GM18907 (cell line): Measurements from ENCODE around the gene TULP1.

Experiments
- ATAC-seq: cut with Tn5 transposase; IDR thresholded peaks from one replicate; pipeline ENCODE4 v1.9.1; 2021; ENCODE audit warnings: mild to moderate bottlenecking, moderate library complexity; ENCODE audit not compliant: unreplicated experiment

The TULP1 gene

DNA sequence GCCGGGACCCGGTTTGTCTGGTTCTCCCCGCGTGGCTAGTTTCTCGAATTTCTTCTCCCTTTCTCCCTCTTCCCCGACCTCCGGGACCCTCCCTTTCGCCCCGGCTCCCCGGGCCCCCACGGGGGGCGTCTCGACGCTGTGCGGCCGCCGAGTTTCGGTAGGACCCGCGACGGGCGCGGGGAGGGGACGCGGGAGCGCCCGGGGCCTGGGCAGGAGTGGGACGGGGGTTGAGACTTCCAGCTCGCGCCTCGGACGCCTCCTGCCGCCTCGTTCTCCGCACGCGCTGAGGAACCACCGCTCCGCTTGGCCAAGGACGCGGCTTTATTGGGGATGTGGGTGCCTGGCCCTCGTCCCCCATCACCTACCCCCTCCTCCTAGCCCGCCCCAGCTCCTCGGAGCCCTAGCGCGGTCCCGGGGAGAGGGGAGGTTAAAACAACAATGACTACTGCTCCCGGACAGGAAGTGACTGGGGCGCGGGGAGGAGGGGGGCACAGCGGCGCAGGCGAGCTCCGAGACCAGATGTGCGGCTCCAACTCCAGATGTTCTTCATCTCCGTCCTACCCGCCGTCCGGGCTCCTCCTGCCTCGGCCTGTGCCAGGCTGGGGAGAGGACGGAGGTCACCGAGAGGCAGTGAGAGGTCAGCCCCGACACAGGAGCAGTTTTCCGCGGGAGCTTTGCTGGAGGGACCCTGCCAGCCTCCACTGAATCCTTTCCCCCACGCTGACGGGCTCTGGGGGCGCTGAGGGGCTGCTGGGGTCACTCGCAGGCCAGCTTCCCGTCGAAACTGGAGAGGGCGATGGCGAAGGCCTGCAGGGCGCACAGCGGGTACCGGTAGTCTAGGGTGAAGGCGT is 14.9 kb downstream of the TULP1 start:
- ATAC-seq = no peak

DNA sequence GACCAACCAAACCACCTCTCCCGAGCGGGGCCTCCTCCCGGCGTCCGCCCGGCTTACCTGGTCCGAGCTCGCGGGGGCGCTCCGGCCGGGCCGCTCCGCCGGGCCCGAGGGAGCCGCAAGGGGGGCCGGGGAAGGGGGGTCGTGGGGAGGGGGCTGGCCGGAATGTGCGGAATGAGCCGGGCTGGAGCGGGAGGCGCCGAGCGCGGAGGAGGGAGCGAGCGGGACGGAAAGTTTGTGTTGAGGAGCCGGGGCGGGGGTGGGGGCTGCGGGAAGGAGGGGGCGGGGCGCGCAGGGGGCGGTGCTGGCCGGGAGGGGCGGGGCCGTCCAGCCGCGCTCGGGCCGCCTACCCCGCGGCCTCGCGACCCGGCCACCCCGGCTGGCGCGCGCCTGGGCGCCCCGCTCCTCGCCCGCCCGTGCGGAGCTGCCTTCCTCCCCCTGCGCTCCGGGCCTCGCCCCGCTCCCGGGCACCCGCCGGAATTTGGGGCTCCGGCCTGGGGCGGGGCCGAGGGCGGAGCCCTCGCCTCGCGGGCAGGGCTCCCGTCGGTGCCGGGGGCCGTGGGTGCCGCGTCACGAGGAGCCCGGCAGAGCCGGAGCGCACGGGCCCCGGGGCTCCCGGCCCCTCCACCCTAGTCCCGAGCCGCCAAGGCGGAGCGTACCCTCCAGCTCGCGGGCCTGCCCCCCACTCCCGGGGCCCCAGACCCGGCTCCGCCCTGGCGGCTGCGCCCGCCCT is 15.7 kb downstream of the TULP1 start, which contains the start of gene TEAD3:
Gene TEAD3, minus strand, starts transcription at position 239 of the 730 bp plus-strand sequence.
- ATAC-seq = no peak

DNA sequence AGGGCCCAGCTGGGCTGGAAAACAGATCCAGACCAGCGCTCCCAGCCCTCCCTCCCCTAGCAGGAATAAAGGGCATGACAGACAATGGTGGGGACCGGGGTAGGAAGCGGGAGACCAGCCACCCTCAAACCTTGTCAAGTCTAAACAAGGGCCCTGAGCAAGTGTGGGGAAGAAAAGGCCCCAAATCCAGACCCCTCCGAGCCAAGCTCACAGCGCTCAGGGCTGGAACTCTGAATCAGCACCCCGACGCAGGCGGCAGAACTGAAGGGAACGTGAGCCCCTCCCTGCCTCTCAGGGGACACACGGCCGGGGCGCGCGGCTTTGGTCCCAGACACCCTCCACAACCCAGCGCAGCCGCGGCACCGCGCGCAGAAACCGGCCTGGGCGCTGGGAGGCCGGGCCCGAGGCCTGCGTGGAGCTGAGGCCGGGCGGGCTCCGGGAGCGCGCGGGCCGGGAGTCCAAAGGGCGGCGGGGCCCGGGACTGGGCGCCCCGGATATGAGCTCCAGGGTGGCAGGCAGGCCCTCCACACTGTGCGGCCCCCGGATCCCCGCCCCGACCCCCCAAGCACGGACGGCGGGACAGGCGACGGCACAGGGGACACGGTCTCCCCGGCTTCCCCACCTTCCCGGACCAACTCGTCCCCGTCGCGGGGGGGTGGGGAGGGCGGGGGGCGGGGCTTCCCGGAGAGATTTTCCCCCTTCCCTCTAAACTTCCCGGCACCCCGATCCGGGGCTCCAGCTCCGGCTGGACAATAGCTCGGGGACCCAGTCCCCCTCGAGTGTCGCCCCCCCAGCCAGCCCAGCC is 16.5 kb downstream of the TULP1 start:
- ATAC-seq = no peak

DNA sequence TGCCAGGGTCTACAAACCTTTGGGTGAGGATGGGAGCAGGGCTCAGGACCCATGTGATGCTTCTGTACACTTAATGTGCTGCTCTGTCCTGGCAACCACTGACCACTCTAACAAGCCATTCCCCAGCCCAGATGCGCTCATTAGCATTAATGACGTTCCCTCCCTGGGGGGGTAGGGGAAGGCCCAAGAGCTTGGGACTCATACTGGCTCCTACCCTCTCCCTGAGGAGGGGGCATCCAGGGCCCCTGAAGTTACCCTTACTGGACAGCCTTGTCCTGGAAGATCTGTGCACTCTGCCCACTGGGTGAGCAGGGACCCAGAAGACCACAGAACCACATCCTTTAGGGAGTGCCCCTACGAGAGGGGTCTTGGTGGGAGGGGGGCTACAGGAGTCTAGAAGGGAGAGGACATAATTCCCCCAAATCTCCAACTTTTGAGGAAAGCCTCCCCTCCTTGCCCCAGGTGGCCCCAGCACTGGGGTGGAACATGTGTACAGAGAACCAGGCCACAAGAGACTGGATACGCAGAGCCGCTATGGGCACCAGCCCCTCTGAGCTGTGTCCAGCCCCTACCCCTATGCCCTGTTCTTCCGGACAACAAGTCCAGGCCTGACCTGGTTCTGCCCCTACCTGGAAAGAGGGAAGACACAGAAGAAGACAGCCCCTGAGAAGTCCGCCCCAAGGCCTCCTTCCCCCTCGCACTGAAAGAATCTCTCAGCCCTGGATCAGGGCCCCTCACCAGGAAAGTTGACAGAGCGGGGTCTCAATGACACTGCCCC is 17.2 kb downstream of the TULP1 start:
- ATAC-seq = no peak

DNA sequence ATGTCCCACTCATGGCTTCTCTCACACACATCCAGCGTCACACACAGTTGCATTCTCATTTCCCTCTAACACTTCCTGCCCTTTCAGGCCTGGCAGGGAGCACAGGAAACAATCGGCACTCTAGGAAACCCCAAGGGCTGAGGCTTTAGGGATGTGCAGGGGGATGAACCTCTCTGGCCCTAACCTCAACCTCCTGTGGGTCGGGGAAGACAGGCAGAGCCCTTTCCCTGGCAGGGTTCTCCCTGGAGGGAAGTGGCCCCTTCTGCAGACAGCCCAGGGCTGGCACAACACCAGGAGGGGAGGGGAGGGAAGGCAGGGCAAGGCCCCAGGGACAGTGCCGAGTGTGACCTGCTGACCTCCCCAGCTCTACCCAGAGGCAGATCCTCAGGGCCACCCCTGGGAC is 18.5 kb downstream of the TULP1 start:
- ATAC-seq = no peak

DNA sequence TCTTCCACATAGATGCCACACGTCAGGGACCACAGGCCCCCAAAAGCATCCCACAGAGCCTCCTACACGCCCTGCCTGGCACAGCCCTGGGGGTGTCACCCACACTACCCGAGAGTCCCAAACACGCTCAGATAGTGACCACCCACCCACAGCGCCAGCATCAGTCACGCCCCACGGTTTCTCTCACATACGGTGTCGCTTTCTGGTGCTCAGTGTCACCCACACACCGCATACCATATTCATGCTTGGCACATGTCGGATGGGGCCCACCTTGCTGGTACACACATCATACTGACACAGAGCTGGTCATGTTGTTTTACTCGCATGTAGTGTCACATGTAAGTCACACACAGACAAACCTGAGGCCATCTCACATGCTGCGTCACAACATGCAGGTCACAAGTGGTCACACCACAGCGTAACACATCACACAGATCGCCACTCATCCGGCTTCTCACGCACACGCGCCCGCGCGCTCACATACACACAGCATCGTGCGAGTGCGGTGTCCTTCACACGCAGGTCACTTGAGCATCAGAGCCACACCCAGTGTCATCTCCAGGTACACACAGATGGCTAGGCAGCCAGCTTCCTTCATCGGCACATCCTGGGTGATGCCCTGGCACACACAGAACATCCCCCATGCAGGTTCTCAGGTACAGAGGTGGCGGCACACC is 19.3 kb downstream of the TULP1 start:
- ATAC-seq = no peak

DNA sequence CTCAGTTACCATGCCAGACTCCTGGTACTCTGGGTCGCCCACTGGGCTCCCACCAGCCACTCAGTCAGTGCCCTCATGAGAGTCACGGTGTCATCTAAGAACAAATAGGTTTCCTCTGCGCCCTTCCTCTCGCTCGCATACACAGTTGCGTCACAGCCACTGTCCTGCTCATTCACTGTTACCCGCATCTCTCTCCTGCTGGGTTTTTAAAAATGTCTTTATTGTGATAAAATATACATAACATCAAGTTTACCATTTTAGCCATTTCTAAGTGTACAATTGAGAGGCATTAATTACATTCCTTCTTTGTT is 19.8 kb downstream of the TULP1 start:
- no peak for ATAC-seq

DNA sequence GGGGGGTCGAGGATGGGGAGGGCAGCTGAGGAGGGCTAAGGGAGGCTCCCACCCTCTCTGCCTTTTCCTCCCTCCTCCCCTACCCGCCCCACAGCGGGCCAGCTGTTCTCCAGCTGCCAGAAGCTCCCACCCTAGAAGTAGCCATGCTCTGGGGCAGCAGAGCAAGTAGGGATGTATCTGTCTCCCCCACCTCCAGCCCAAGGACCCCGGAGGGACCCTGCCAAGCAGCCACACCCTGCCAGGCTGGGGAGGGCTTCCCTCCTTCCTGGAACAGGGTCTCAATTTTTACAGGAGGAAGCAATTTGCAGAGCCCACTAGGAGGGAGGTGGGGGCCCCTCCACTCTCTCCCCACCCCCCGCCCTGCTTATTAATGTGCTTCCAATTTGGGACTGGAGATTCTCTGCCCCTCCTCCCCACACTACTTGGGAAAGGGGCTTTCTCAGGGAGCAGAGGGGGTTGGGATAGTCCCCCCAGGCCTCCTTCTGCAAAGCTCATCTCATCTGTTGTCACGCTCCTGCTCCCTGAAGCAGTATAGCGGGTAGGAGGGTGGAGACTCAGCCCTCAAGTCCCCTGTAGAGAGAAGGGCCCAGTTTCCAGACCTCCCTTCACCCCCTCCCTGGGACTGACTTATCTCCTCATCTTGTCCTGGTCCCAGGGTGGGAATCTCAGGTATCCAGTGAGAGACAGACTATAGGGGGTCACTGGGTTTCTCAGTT is 20.3 kb downstream of the TULP1 start:
- no peak for ATAC-seq

DNA sequence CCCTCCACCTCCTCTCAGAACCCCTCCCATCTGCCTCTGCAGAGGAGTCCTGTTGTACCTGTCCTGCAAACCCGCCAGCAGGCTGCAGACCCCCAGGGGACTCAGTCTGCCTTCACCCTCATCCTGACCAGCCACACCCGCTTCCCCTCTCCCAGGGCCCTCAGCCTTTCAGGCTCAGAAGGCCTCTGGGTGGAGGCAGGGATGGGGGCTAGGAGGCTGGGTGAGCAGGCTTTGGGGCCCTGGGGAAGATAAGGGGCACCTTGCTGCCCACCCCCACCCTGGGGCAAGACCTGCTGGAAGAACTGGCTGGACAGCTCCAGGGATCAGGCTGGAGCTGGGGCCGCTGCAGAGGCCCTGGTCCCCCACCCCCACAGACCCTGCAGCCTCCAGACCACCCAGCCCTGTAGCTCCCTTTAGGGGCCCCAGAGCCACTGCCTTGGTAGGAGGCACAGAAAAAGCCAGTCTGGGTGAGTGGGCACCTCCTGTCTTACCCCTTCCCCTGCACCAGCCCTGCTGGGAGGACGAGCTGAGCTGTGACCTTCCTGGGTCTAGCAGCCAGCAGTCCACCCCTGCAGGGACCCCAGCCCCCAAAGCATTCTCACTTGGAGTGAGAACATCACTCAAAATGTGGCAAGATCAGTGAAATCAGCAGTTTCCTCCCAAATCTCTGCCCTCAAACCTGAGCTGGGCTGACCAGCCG is 21.0 kb downstream of the TULP1 start:
- no peak for ATAC-seq

DNA sequence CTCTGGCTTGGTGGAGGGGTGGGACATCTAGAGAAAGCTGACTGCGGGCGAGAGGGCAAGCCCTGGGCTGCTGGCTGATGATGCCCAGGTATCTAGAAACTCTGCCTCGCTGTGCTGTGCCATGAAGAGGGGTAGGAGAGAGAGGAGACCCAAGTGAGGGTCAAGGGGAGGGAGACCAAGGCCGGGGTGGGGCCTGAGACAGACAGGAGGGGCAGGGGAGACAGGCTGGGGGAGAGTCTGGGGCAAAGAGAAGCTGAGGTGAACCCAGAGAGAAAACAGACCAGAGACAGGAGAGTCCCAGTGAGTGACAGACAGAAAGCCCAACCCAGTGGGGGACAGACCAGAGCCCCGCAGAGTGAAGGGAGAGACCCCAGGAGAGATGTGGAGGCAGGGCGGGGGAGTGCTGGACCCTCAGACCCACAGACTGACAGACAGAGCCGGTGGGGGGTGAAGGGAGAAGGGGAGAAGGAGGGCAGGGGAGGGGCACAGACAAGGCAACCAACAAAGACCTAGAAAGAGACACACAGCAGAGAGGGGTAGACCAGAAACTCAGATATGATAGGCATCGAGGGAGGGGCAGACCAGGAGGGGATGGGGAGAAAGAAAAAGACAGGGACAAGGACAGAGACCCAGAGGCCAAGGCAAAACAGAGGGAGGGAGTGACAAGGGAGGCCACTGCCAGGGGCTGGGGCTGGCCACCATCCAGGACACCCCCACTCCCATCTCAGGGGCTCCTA is 21.7 kb downstream of the TULP1 start:
- no peak for ATAC-seq

DNA sequence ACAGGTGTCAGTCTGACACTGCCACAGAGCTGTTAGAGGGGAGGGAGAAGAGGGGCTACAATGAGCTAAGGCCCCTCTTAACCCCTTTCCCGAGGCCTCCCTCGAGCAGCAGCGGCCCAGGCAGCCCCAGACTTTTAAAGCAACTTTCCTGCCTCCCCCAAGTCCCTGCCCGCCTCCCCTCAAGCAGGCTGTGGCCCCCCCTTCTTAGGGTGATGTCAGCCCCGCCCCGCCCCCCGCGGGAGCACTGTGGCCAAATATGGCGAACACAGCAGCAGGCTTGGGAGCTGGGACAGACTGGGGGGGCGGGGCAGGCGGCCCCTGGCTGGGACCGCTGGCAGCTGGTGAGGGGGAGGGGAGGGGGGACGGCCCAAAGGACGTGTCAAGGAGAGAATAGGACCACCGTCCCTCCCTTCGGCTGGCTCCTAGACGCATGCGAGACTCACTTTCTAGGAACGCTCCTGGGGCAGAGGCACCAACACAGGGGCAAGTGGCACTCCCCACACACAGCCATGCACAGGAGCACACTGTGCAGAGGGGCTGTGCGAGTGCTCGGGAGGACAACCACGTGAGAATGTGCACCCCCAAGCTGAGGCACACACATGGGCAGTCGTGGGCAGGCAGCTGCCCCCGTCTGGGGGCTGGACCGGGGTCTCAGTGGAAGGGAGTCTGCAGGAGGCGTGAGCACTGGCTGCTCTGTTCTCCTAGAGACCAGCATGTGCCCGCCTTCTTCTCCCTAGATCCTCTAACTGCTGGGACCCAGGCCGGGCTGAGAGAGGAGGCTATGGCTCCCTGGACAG is 22.5 kb downstream of the TULP1 start:
- ATAC-seq = no peak

DNA sequence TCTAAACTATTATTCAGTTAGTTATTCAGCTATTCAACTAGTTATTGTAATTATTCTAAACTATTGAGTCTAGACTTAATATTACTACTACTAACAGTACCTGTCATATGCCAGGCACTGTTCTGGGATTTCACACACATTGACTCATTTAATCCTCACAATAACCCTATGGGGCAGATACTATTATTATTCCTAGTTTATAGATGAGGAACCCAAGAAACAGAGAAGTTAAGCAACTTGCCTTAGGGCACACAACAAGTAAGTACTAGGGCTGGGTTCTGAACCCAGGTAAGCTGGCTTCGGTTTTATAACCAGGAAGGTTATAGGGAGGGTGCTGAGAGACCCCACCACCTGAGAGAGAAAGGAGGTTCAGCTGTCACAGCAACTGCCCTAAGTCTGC is 23.6 kb downstream of the TULP1 start:
- ATAC-seq = no peak

DNA sequence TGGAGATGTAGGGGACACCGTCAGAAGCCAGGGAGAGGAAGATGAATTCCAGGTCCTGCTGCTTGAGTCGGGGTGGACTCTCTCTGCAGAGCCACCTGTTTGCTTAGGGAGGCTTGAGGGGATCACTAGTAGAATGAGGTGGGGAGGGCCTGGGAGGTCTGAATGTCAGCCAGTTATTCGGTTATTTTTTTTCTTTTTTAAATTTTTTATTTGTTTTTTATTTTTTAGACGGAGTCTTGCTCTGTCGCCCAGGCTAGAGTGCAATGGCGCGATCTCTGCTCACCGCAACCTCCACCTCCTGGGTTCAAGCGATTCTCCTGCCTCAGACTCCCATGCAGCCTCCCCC is 24.2 kb downstream of the TULP1 start:
- no peak for ATAC-seq

DNA sequence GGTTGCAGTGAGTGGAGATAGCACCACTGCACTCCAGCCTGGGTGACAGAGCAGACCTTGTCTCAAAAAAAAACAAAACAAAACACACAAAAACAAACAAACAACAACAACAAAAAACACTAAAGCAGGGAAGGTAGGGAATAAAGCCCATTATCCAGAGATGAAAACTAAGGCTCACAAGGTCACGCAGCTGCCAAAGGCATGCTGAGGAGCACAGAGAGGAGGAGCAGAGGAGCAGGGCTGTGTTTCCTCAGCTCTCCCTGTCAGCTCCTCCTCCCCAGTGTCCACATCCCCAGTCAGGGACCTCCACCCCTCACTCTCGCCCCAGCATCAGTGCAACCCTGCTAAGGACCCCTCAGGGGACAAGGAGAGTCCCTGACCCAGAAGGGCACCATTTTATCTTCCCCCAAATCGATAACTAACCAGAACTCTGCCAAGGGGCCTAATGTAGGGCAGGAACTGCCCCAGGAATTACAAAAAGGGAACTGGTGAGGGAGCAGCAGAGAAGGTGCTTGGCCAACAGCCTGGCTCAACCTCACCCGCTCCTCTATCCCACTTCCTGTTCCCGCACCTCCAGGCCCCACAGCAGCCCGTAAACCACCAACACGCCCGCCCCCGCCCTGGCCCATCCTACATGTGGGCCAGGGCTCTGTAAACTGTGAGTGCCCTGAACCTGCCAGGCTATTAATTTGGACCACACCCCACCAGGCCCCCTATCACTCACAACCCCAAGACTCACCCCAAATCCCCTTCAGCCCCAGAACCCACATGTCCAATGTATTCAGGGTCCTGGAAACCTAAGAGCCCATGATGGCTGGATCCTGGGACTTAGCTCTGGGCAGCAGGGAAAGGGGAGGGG is 24.8 kb downstream of the TULP1 start:
- ATAC-seq = no peak

DNA sequence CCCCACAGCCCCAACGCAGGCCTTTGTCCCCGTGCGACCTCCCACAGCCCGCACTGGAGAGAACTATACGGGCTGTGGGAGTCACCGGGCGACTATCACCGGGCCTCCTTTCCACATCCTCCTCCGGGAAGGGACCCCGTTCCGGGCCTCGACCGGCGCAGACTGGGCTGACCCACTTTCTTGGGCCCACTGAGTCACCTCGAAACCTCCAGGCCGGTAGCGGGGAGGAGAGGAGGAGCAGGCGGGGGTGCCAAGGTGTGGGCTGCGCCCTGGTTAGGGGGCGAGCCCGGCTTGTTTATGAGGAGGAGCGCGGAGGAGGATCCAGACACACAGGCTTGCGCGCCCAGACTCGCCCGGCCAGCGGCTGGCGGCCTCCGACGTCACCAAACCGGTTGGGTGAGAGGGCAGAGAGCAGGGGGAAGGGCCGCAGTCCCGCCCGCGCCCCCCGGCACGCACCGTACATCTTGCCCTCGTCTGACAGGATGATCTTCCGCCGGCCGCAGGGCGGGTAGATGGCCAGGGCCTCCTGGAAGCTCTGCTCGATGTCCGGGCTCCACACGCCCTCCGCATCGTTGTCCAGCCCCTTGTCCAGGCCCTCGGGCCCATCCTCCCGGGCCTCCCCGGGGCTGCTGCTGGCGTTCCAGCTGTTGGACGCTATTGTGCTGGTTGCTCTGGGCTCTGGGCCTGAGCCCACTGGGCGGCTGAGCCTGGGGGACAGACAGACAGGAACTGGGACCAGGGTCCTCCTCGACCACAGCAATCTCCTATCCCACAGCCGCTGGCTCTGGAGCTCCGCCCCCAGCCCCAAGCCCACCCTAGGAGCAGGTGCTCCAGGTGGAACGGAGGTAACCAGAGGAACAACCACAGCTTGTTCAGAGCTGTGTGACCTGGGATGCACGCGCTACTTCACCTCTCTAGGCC is 26.4 kb downstream of the TULP1 start:
- no peak for ATAC-seq

DNA sequence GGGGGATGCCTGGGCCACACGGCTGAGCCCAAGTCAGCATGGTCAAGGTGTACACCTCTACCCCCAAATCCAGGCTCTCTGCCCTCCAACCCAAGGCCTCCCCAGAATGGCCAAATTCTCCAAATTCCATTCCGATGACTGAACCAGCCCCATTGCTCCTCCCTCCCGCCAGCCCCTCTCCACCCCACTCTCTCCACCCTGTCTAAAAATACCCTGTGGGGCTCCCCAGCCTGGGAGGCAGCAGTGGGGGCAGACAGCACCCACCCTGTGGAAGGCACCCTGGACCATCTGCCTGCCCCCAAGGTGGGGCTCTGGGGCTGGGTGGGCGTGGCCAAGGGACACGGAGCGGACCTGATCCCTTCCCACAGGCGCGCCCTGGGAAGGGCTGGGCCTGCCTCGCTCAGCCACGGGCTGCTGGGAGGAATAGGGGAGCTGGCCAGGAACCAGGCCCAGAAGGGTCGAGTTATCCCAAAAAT is 27.3 kb downstream of the TULP1 start:
- ATAC-seq = no peak
